NCI-H82 (cell line): Measurements from ENCODE around the gene HOXA3.

Experiments used
- DNase-seq: peaks from one replicate; lab custom pipeline; 2025; lab: John Stamatoyannopoulos, UW

Gene HOXA3

GRCh38 chr7:27101957-27102580 is 50.3 kb downstream of the HOXA3 start:
- no peak for DNase-seq

GRCh38 chr7:27101171-27101956 is 51.0 kb downstream of the HOXA3 start:
- no peak for DNase-seq

- no peak for DNase-seq
These were observed 51.7 kb downstream of the HOXA3 start for GRCh38 chr7:27100694-27101170.

GRCh38 chr7:27099453-27100370 is 52.7 kb downstream of the HOXA3 start:
- no peak for DNase-seq

- peak; percentile 59 for DNase-seq
These were observed 53.6 kb downstream of the HOXA3 start for GRCh38 chr7:27098578-27099451.

GRCh38 chr7:27097686-27098577 is 54.5 kb downstream of the HOXA3 start:
- DNase-seq: no peak

- DNase-seq: peak; percentile 59
These were observed 55.4 kb downstream of the HOXA3 start for GRCh38 chr7:27096768-27097514.

GRCh38 chr7:27095897-27096767 is 56.3 kb downstream of the HOXA3 start, which contains the start of gene HOXA1:
HOXA1 (minus strand) TSS chr7:27096000; CDS start chr7:27095912, 88 bp downstream.
- DNase-seq: peak; percentile 97

GRCh38 chr7:27095050-27095896 is 57.1 kb downstream of the HOXA3 start:
- no peak for DNase-seq

GRCh38 chr7:27094304-27095049 is 57.9 kb downstream of the HOXA3 start:
- DNase-seq: no peak

GRCh38 chr7:27093184-27093895 is 59.0 kb downstream of the HOXA3 start:
- DNase-seq: no peak

- no peak for DNase-seq
These were observed 59.6 kb downstream of the HOXA3 start for GRCh38 chr7:27092819-27093110.

- DNase-seq: no peak
These were observed 60.2 kb downstream of the HOXA3 start for GRCh38 chr7:27091941-27092818.

- peak; percentile 39 for DNase-seq
These were observed 61.3 kb downstream of the HOXA3 start for GRCh38 chr7:27091105-27091504.
